GM19324 (cell line): ENCODE measurements around the gene RWDD1.
"Not testable (repeated sequence)": the region's sequence is repeated elsewhere in the genome, so short reads cannot be mapped to it uniquely, and the experiment has no call there.

ENCODE experiments used
- ATAC-seq: cut with Tn5 transposase; IDR thresholded peaks from one replicate; pipeline ENCODE4 v1.9.1; 2021; ENCODE audit warnings: mild to moderate bottlenecking, moderate library complexity; ENCODE audit not compliant: unreplicated experiment, low FRiP score

Gene RWDD1

GRCh38 chr6:116603916-116604315 is 32.6 kb downstream of the RWDD1 start:
- ATAC-seq = not testable (repeated sequence)

- not testable (repeated sequence) for ATAC-seq
Observed at GRCh38 chr6:116604868-116605267, 33.6 kb downstream of the RWDD1 start.

- no peak for ATAC-seq
Observed at GRCh38 chr6:116605935-116606334, 34.6 kb downstream of the RWDD1 start.

DNA sequence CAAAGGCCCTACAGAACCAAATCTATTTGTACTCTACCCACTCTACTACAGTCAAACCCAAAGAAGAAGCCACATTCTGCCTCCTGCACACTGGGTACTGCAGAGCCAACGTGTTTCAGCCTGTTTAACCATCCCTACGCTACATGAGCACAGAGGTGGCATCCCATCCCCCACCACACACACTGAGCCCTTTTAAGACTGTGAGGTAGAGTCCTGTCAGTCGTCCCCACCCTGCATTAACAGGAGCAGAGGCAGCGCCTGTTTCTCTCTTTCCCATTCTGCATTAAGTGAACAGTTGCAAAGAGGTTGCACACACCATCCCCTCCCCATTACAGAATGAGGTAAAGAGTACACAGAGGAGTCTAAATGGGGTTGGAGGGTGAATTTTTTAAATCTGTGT is 39.8 kb downstream of the RWDD1 start:
- ATAC-seq = no peak

DNA sequence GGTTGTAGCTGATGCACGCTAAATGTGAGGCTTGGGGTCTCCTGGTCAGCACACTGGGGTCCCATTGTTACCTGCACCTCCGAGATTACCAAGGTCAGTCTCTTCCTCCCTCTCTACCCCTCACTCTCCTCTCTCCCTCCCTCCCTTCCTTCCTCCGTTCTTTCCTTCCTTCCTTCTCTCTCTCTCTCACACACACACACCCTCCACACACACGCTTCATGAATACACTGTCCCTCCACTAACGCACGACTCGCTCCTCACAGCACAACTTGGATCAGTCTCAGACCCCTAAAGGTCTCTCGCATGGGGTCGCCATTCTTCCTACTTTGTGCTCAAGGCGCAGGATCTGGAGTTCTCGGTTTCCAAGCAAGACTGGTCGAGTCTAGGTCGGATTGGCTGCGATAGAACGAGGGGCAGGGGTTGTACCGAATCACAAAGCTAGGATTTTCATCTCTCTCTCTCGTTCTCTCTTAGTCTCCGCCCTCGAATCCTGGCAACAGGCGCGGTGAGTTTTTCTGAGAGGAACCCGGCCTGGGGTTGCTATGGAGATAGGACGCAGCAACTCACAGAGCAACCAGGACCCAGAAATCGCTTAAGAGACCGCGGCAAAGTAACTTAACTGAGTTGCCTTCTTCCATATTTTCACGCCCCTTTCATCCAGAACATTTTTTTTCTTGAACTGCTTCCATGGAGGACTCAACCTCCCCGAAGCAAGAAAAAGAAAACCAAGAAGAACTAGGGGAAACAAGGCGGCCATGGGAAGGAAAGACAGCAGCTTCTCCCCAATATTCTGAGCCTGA is 44.8 kb downstream of the RWDD1 start, which contains the start of gene RSPH4A:
RSPH4A (plus strand) TSS at position 543 of the 800 bp plus-strand sequence; CDS start at position 688, 145 bp downstream.
- ATAC-seq = peak; percentile 99

- no peak for ATAC-seq
Observed at GRCh38 chr6:116616737-116617053, 45.4 kb downstream of the RWDD1 start.

GRCh38 chr6:116624036-116624805 is 52.9 kb downstream of the RWDD1 start:
- no peak for ATAC-seq

- ATAC-seq = no peak
Observed at GRCh38 chr6:116625872-116626271, 54.6 kb downstream of the RWDD1 start.

DNA sequence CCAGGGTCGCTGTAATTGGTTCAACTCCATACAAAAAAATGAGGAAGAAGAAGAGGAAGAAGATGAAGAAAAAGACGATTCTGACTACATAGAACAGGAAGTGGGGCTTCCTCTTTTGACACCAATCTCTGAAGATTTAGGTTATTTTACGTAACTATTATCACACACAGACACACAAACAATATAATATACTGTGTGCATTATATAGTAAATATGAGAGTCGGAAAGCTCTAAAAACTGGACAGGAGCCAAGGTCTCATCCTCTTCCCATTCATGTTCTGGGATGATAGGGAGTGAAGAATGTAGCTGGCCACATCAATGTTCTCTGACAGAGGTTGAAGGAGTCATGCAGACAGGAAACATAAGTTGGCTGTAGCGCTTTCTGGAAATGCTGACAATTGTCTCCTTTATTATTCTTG is 58.3 kb downstream of the RWDD1 start:
- no peak for ATAC-seq

- ATAC-seq = peak; percentile 92
Observed at GRCh38 chr6:116631379-116631990, 60.2 kb downstream of the RWDD1 start.

GRCh38 chr6:116633685-116634084 is 62.4 kb downstream of the RWDD1 start:
- no peak for ATAC-seq
